HCT116 (cell line): ENCODE results near the gene HCN4. TPM values are rescaled to one million over a fixed set of nuclear protein-coding genes. Genes with fewer than 3 reads are reported as not detected.

Experiments used
- ATAC-seq: fragments of 200-7000 bp; cut with Tn5 transposase; 2 replicates; pipeline ENCODE4 v1.9.1; 2020; ENCODE audit warnings: mild to moderate bottlenecking, moderate library complexity
- BruUV-seq: library from RNA; stranded (reverse); fragments of 400-500 nt; replicated peaks from 2 replicates; lab custom pipeline; 2021; lab: Mats Ljungman, UMichigan
- CTCF ChIA-PET: fragments of 300-600 bp; sonication (Branson Sonifier 250); formaldehyde crosslinking; loops from one replicate; lab custom pipeline; 2021; ENCODE audit warnings: antibody characterized with exemption; lab: Charles Lee
- POLR2A ChIA-PET: fragments of 300-600, 350-600 bp; sonication (Branson Sonifier 250); formaldehyde crosslinking; loops from one replicate; lab custom pipeline; 2021; ENCODE audit warnings: antibody characterized with exemption; lab: Charles Lee
- RAD21 ChIA-PET, 2 experiments: fragments of 300-600 bp; sonication (Branson Sonifier 250); formaldehyde crosslinking; loops; one replicate each; lab custom pipeline; 2023; ENCODE audit warnings: low total read pairs in 2 of 2; ENCODE audit not compliant: uncharacterized antibody in 2 of 2, unreplicated experiment in 2 of 2, low non-redundant PET in 1 of 2; lab: Charles Lee
- DNase-seq: peaks from one replicate; pipeline ENCODE4 v3.0.0-alpha.2; 2010; ENCODE audit warnings: low read depth, low spot score
- H2AFZ ChIP-seq: fragments of 200-600 bp; shearing (Covaris generic), sonication (generic); 2 replicates; pipeline ENCODE4 v1.6.1; 2017; ENCODE audit warnings: low read depth, mixed run types, mixed read lengths, antibody characterized with exemption, low read length; ENCODE audit not compliant: poor library complexity, severe bottlenecking
- H3K27ac ChIP-seq: 2 replicates; pipeline ENCODE4 v1.5.1; 2012; ENCODE audit warnings: low read depth, low read length
- H3K27me3 ChIP-seq: fragments of 200-600 bp; sonication (generic); 2 replicates; pipeline ENCODE4 v1.6.1; 2016; ENCODE audit warnings: mixed run types, low read length, mixed read lengths; ENCODE audit not compliant: insufficient read depth
- H3K36me3 ChIP-seq, 2 experiments: fragments of 200-500 bp in 1 of 2; fragments of 200-600 bp in 1 of 2; sonication (Bioruptor generic) in 1 of 2; sonication (generic) in 1 of 2; 2 replicates each; pipeline versions ENCODE4 v1.5.1 to v1.6.1; 2014 to 2016; ENCODE audit warnings: low read length in 2 of 2, inconsistent platforms in 1 of 2, mixed read lengths in 1 of 2, mixed run types in 1 of 2; ENCODE audit not compliant: insufficient read depth in 2 of 2, control insufficient read depth in 1 of 2
- H3K4me1 ChIP-seq, 2 experiments: fragments of 200-600 bp in 1 of 2; sonication (generic) in 1 of 2; 2 replicates each; pipeline versions ENCODE4 v1.5.1 to v1.6.1; 2012 to 2017; ENCODE audit warnings: low read length in 2 of 2, inconsistent platforms in 1 of 2, mild to moderate bottlenecking in 1 of 2, mixed read lengths in 1 of 2, mixed run types in 1 of 2, moderate library complexity in 1 of 2; ENCODE audit not compliant: insufficient read depth in 2 of 2, control insufficient read depth in 1 of 2
- H3K4me2 ChIP-seq: fragments of 200-600 bp; sonication (generic); 2 replicates; pipeline ENCODE4 v1.6.1; 2017; ENCODE audit warnings: mixed run types, low read length, mixed read lengths
- H3K4me3 ChIP-seq, 2 experiments: fragments of 200-600 bp in 1 of 2; sonication (generic) in 1 of 2; replicated peaks in 1 of 2; 2 replicates each; pipeline ENCODE4 v1.5.1; 2011 to 2016; ENCODE audit warnings: low read length in 2 of 2, control low read depth in 1 of 2, low read depth in 1 of 2, mild to moderate bottlenecking in 1 of 2, mixed read lengths in 1 of 2, mixed run types in 1 of 2
- H3K79me2 ChIP-seq: fragments of 200-600 bp; sonication (generic); 2 replicates; pipeline ENCODE4 v1.6.1; 2017; ENCODE audit warnings: mild to moderate bottlenecking, mixed run types, low read length, moderate library complexity, mixed read lengths; ENCODE audit not compliant: insufficient read depth
- H3K9ac ChIP-seq: fragments of 200-600 bp; sonication (generic); 2 replicates; pipeline ENCODE4 v1.6.1; 2016; ENCODE audit warnings: low read length, mixed read lengths
- H3K9me2 ChIP-seq: fragments of 200-600 bp; sonication (generic), shearing (Covaris generic); 2 replicates; pipeline ENCODE4 v1.6.1; 2017; ENCODE audit warnings: mixed run types, mild to moderate bottlenecking, moderate library complexity; ENCODE audit not compliant: insufficient read depth
- H3K9me3 ChIP-seq, 2 experiments: fragments of 200-500 bp in 1 of 2; fragments of 200-600 bp in 1 of 2; sonication (Bioruptor generic) in 1 of 2; sonication (generic) in 1 of 2; 2 replicates each; pipeline ENCODE4 v1.6.1; 2014 to 2017; ENCODE audit warnings: low read length in 2 of 2, mixed read lengths in 2 of 2, inconsistent platforms in 1 of 2, low read depth in 1 of 2, mild to moderate bottlenecking in 1 of 2, mixed run types in 1 of 2, moderate library complexity in 1 of 2; ENCODE audit not compliant: control insufficient read depth in 1 of 2, insufficient read depth in 1 of 2
- H4K20me1 ChIP-seq: fragments of 200-600 bp; sonication (generic), shearing (Covaris generic); 2 replicates; pipeline ENCODE4 v1.6.1; 2017; ENCODE audit warnings: mixed run types, mild to moderate bottlenecking, moderate library complexity; ENCODE audit not compliant: insufficient read depth
- CEBPB ChIP-seq: IDR thresholded peaks from 2 replicates; pipeline ENCODE4 v1.6.1; 2012; ENCODE audit warnings: low read depth
- CTCF ChIP-seq, 3 experiments: fragments of 200-600 bp in 1 of 3; sonication (generic) in 1 of 3; IDR thresholded peaks in 2 of 3; conservative IDR thresholded peaks in 1 of 3; 2 replicates each; pipeline ENCODE4 v1.5.1; 2012 to 2017; ENCODE audit warnings: low read depth in 2 of 3, low read length in 2 of 3, antibody characterized with exemption in 1 of 3, borderline replicate concordance in 1 of 3, control low read depth in 1 of 3, mild to moderate bottlenecking in 1 of 3, mixed read lengths in 1 of 3, mixed run types in 1 of 3, moderate library complexity in 1 of 3; ENCODE audit not compliant: insufficient read depth in 1 of 3
- EGR1 ChIP-seq: IDR thresholded peaks from 2 replicates; pipeline ENCODE4 v1.6.1; 2012; ENCODE audit warnings: low read depth
- ELF1 ChIP-seq: IDR thresholded peaks from 2 replicates; pipeline ENCODE4 v1.6.1; 2012; ENCODE audit warnings: low read depth, borderline replicate concordance
- EZH2 ChIP-seq: fragments of 200-600 bp; sonication (generic); IDR thresholded peaks from 2 replicates; pipeline ENCODE4 v1.6.1; 2017; ENCODE audit warnings: antibody characterized with exemption, mixed run types
- FOSL1 ChIP-seq: IDR thresholded peaks from 2 replicates; pipeline ENCODE4 v1.6.1; 2012; ENCODE audit warnings: low read depth
- JUND ChIP-seq: IDR thresholded peaks from 2 replicates; pipeline ENCODE4 v1.6.1; 2012
- MAX ChIP-seq: IDR thresholded peaks from 2 replicates; pipeline ENCODE4 v1.6.1; 2012
- POLR2A ChIP-seq: IDR thresholded peaks from 2 replicates; pipeline ENCODE4 v1.7.0; 2011; ENCODE audit warnings: borderline replicate concordance; ENCODE audit not compliant: insufficient read depth, insufficient read length; ENCODE audit errors: extremely low read depth
- POLR2AphosphoS5 ChIP-seq: IDR thresholded peaks from 2 replicates; pipeline ENCODE4 v1.6.1; 2011; ENCODE audit warnings: mild to moderate bottlenecking, low read depth, low read length, moderate library complexity
- REST ChIP-seq: IDR thresholded peaks from 2 replicates; pipeline ENCODE4 v1.6.1; 2012; ENCODE audit warnings: low read depth
- SIN3A ChIP-seq: IDR thresholded peaks from 2 replicates; pipeline ENCODE4 v1.6.1; 2012; ENCODE audit warnings: low read depth
- SP1 ChIP-seq: IDR thresholded peaks from 2 replicates; pipeline ENCODE4 v1.6.1; 2012; ENCODE audit warnings: low read depth
- SRF ChIP-seq: IDR thresholded peaks from 2 replicates; pipeline ENCODE4 v1.6.1; 2012; ENCODE audit warnings: low read depth
- TCF7L2 ChIP-seq: IDR thresholded peaks from 2 replicates; pipeline ENCODE4 v1.7.0; 2011; ENCODE audit warnings: borderline replicate concordance, inconsistent platforms; ENCODE audit not compliant: insufficient read depth, insufficient read length; ENCODE audit errors: extremely low read depth
- YY1 ChIP-seq: IDR thresholded peaks from 2 replicates; pipeline ENCODE4 v1.6.1; 2011; ENCODE audit warnings: low read length, low read depth, moderate library complexity, mild to moderate bottlenecking; ENCODE audit not compliant: insufficient replicate concordance; ENCODE audit errors: extremely low read depth
- ZFX ChIP-seq: fragments of 450-650 bp; IDR thresholded peaks from 2 replicates; pipeline ENCODE4 v1.6.1; 2017
- intact Hi-C: fragments of 100-400 bp; cut with micrococcal nuclease; formaldehyde crosslinking; loops from 2 replicates; pipeline ENCODE4 v1.10.0; 2022
- total RNA-seq: library from RNA; stranded (reverse); gene quantifications from one replicate; pipeline ENCODE4 v1.2.1, GENCODE V29; 2021; ENCODE audit not compliant: unreplicated experiment

The HCN4 gene
- total RNA-seq, 1 experiment from 2014 or later, result 1.7 TPM

- no peak for TF ChIP-seq REST
- no peak for TF ChIP-seq MAX
- TF ChIP-seq POLR2A, result no peak
- no peak for TF ChIP-seq ELF1
- TF ChIP-seq, all 23 proteins: peak for 0
Observed at GRCh38 chr15:73320619-73321180, 48.1 kb downstream of the HCN4 start (continued).

- H3K4me3 ChIP-seq, result no peak overlapping the region
- DNase-seq (no peak), ATAC-seq (no peak)
- H2AFZ ChIP-seq, result no peak overlapping the region
- no peak overlapping the region for H3K27ac ChIP-seq
- H3K36me3 ChIP-seq, result no peaks in the 10 kb centered on the region
- H3K27me3 ChIP-seq, result no peaks in the 10 kb centered on the region
- no peak overlapping the region for H3K9ac ChIP-seq
- H3K4me1 ChIP-seq, result no peaks in the 10 kb centered on the region
- POLR2A ChIA-PET, result no interaction called here
- no peaks in the 10 kb centered on the region for H3K9me3 ChIP-seq
- CTCF ChIA-PET, result interaction anchor here (1.6 kb wide), 1 partner anchor 357 kb away, joined by 3 read pairs; no protein-coding TSS in a partner anchor
- no peak overlapping the region for H3K4me2 ChIP-seq
- no peaks in the 10 kb centered on the region for H3K9me2 ChIP-seq
- BruUV-seq, result no TSS peak
- no peaks in the 10 kb centered on the region for H4K20me1 ChIP-seq
- intact Hi-C loops, result no loop called here
- no peaks in the 10 kb centered on the region for H3K79me2 ChIP-seq
- RAD21 ChIA-PET, result no interaction called here
- TF ChIP-seq SRF (no peak), EZH2 (no peak), FOSL1 (no peak), EGR1 (no peak), ZFX (no peak), CTCF (IDR thresholded peaks at IDR 0.05 in 2 of 3, conservative IDR thresholded peaks at IDR 0.05 in 1 of 3; ENCODE audit: borderline replicate concordance in 1 of 3, insufficient read depth in 1 of 3, low read depth in 2 of 3, low read length in 2 of 3) (no peak), TCF7L2 (no peak), YY1 (no peak), CEBPB (no peak), POLR2AphosphoS5 (no peak), SP1 (no peak), JUND (no peak), SIN3A (no peak)
Observed at GRCh38 chr15:73319460-73320245, 49.1 kb downstream of the HCN4 start.
